HG03439 (cell line): ENCODE measurements around the gene C5orf52.
A peak's percentile ranks its signal among the peaks of the same experiment; 100 is the strongest.

Source experiments
- ATAC-seq: cut with Tn5 transposase; IDR thresholded peaks from one replicate; pipeline ENCODE4 v1.9.1; 2021; ENCODE audit warnings: mild to moderate bottlenecking, moderate library complexity; ENCODE audit not compliant: unreplicated experiment

C5orf52 gene

GRCh38 chr5:157670662-157671591 is at the start of gene C5orf52:
Gene C5orf52 (plus strand): TSS chr5:157671533. CDS start chr5:157671615, 82 bp downstream.
- ATAC-seq = no peak

DNA sequence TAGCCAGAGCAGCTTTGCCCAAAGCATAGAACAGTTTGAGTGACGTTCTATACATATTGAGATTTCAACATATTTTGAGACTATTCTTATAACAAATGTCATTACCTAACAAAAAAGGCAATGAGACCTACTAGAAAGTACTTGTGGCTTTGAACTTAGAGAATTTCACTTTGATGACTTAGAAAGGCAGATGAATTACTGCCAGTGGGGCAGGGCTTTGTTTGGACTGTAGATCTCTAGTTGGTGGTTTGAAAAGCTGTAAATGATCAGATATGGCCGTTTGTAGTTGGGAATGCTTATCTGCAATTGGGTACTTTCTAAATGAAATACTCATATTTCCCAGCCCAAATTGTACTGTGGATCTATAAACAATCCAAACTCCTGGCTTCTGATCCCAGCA is 47.2 kb upstream of the C5orf52 start:
- no peak for ATAC-seq

DNA sequence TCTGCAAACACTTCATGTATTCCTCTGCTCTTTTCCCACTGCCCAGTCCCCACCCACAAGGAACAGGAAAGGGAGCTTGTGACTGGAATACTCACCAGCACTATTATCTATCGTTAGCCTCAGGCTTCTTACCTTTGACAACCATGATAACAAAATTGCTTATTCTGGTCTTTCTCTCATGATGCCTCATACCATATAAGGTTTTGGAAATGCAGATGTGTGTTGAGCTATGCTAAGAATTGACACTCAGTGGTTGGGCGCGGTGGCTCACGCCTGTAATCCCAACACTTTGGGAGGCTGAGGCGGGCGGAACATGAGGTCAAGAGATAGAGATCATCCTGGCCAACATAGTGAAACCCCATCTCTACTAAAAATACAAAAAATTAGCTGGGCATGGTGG is 44.5 kb upstream of the C5orf52 start:
- ATAC-seq = no peak

DNA sequence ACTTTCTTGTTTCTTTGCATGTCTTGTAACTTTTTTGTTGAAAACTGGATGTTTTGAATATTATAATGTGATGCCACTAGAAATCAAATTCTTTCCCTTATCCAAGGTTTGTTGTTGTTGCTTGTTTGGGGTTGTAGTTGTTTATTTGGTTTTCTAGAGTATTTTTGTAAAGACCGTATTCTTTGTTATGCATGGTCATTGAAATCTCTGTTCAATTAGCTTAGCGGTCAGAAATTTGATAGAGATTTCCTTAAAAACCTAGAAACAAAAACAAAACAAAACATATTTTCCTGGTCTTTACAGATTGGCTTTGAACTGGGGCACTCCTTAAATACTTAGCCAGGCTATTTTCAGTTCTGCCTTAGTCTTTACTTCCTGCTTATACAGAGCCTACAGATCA is 41.0 kb upstream of the C5orf52 start:
- ATAC-seq = no peak

- no peak for ATAC-seq
Measured at GRCh38 chr5:157640406-157641066, 30.8 kb upstream of the C5orf52 start.

- no peak for ATAC-seq
Measured at GRCh38 chr5:157648275-157648990, 22.9 kb upstream of the C5orf52 start.

DNA sequence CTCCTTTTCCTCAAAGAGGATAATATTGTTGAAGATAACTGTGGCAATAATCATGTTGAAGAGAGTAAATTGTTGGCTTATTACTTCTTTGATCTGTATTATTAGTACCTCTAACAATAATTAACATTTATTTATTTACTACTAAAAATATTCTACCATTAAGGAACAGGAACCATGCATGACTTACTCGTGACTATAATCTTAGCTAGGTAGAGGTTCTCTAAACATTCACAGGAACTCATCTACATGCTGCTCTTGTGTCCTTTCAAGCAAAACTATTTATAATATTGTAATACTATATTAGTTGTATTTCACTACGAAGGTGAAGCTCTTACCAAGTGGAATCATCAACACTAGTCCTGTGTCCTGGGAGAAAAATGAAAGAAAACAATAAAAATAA is 22.2 kb upstream of the C5orf52 start:
- ATAC-seq = no peak

DNA sequence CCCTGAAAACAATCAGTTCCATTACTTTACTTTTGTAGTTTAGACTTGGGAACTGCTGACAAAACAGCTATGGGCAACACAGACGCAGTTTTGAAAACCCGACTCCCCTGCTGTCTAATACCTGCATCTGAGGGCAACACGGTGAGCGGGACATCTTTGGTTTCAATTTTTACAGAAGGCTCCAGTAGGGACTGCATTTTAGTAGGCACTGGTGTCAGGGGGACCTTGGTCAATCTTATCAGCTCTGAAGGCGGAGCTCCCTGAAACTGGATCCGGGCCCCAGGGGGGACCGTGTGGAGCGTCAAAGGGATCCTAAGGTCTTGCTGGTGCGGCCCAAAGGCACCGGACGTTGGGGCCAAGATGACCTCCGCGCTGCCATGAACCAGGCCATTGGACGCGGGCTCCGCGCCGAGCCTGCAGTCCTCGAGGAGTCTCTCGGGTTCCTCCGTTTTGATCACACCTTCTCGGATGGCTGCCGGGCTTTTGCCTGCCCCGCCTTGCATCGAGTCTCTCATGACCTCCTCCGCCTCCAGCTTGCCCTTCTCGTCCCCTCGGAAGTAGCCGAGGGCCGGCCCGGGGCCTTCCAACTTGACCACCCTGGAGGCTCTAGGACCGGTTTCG is 20.2 kb upstream of the C5orf52 start:
- peak; percentile 25 for ATAC-seq

- peak; percentile 77 for ATAC-seq
Measured at GRCh38 chr5:157651623-157652376, 19.5 kb upstream of the C5orf52 start.

DNA sequence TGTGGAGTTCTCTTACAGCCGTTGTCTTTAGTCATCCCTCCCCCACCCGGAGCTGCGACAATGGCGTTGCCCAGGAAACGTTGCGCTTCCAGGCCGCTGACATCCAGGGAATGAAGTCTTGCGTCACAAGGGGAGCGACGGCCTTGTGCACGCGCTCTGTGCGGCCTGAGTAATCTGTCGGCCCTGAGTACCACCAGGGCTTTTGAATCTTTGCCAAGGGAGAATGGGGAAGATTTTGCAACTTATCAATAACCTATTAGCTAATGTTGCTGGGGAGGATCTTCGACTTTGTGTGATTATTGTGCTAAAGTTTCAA is 19.0 kb upstream of the C5orf52 start, which contains the start of gene SOX30:
Gene SOX30, minus strand, starts transcription at position 62 of the 316 bp plus-strand sequence. CDS start 360 bp downstream, outside the sequence.
- ATAC-seq = no peak

DNA sequence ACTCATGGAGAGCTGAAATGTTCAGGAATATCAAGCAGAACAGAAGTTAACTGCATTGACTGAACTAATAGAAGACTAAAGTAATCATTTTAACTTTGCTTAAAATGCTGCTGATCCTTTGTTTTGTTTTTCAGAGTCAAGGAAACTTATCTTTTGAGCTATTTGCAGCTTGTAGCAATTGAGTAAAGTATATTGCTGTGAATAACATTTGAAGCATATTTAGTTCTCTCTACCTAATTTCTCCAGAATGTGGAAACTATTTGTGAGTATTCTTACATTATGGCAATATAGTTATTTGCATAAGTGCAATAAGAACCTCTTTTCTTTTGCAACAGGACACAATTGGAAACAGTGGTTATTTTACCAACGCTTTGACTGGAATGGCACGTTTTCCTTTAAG is 13.8 kb upstream of the C5orf52 start:
- ATAC-seq = no peak

DNA sequence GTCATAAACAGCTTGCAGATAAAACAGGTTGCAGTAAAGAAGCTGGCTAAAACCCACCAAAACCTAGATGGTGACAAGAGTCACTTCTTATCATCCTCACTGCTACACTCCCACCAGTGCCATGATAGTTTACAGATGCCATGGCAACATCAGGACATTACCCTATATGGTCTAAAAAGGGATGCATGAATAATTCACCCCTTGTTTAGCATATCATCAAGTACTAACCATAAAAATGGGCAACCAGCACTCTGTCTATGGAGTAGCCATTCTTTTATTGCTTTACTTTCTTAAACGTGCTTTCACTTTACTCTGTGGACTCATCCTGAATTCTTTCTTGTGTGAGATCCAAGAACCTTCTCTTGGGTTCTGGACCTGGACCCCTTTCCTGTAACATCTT is 12.4 kb upstream of the C5orf52 start:
- no peak for ATAC-seq

DNA sequence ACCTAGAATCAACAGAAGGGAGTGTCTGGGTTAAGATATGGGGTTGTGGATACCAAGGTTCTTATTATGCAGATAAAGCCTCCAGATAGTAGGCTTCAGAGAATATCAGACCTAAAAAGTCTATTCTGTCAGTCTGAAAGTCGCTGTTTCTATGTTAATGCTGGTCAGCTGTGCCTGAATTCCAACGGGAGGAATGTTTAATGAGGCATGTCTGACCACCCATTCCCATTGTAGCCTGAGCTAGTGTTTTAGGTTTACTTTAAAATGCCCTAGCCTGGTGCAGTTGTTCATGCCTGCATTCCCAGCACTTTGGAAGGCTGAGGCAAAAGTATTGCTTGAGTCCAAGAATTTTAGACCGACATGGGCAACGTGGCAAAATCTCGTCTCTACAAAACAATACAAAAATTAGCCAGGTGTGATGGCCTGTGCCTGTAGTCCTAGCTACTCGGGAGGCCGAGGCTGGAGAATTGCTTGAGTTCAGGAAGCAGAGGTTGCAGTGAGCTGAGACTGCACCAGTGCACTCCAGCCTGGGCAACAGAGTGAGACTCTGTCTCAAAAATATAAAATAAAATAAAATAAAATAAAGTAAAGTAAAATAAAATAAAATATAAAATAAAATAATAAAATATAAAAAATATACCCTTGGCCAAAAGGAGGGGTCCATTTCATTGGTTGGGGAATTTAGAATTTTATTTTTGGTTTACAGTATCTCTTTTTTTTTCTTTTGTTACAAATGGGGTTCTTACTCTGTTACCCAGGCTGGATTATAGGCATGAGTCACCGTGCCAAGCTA is 11.3 kb upstream of the C5orf52 start:
- ATAC-seq = no peak

GRCh38 chr5:157665467-157666070 is 5.8 kb upstream of the C5orf52 start:
- no peak for ATAC-seq

DNA sequence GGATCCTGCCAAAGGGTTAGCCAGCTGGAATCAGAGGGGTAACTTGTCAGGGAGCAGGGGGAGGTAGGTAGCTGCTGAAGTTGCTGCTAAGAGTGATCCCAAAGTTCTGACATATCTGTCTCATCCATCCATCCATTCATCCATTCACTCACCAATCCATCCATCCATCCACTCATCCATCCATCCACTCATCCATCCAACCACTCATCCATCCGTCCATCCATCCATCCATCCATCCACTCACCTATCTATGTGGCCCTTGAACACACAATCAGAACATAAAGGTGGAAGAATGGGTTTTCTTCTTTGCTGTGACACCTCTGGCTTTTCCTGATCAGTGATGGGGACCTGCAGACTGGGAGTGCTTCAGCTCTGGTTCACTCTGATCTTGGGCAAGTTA is 3.0 kb upstream of the C5orf52 start:
- no peak for ATAC-seq

- ATAC-seq = no peak
Measured at GRCh38 chr5:157669701-157670097, 1.6 kb upstream of the C5orf52 start.

- ATAC-seq = no peak
Measured at GRCh38 chr5:157671592-157672330, 428 bp downstream of the C5orf52 start.

DNA sequence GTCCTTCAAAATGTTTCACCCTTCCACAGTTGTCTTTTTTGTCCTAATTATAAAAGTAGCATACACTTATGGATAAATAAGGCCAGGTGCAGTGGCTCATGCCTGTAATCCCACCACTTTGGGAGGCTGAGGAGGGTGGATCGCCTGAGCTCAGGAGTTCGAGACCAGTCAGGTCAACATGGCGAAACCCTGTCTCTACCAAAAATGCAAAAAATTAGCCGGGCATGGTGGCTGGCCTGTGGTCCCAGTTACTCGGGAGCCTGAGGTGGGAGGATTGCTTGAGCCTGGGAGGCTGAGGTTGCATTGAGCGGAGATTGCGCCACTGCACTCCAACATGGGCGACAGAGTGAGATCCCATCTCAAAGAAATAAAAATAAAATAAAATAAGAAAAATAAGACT is 1.6 kb downstream of the C5orf52 start:
- no peak for ATAC-seq
